Posterior vena cava (tissue), 2 donors: ENCODE results near the gene MAP3K14. TPM values are rescaled to one million over a fixed set of nuclear protein-coding genes. Genes with fewer than 3 reads are reported as not detected.
"Not testable (repeated sequence)": the region's sequence is repeated elsewhere in the genome, so short reads cannot be mapped to it uniquely, and the experiment has no call there.

ENCODE experiments used
- DNase-seq: peaks from one replicate; pipeline ENCODE4 v3.0.0-alpha.2; 2020; ENCODE audit warnings: low spot score
- intact Hi-C, 2 donors: fragments of 100-400 bp; cut with DNase I; formaldehyde crosslinking; loops; one replicate each; pipeline versions ENCODE4 v1.14.1 to v1.14.2; 2022 to 2023
- total RNA-seq, 2 donors: library from RNA; stranded (reverse); fragmentation: NEBNext Ultra II Directional; extraction: Animal tissue kit (Norgen Biotek cat#: 25700); gene quantifications; one replicate each; pipeline ENCODE4 v1.2.1, GENCODE V29; 2021
- donor health status: DM: yes; HTN: yes; CAD: no.
- donor health status: DM: yes; HTN: yes; CAD: no.

The MAP3K14 gene
- total RNA-seq, 2 donors from 2014 or later: 9.1 to 9.7 TPM

- no peak for DNase-seq
- intact Hi-C loops: loop anchor here in 1 of 2 donors (10.0 kb wide), 1 partner anchor 1663 kb away; no protein-coding TSS in a partner anchor
Observed at GRCh38 chr17:45267436-45268055, 49.3 kb downstream of the MAP3K14 start.

GRCh38 chr17:45266372-45266926 is 50.4 kb downstream of the MAP3K14 start:
- intact Hi-C loops: loop anchor here in 1 of 2 donors (10.0 kb wide), 1 partner anchor 1662 kb away; no protein-coding TSS in a partner anchor
- DNase-seq: no peak

- intact Hi-C loops: loop anchor here in 1 of 2 donors (10.0 kb wide), 1 partner anchor 1661 kb away; no protein-coding TSS in a partner anchor
- DNase-seq: no peak
Observed at GRCh38 chr17:45265821-45266220, 51.0 kb downstream of the MAP3K14 start.

GRCh38 chr17:45264988-45265387 is 51.8 kb downstream of the MAP3K14 start:
- intact Hi-C loops: loop anchor here in 1 of 2 donors (10.0 kb wide), 1 partner anchor 1660 kb away; no protein-coding TSS in a partner anchor
- no peak for DNase-seq

GRCh38 chr17:45264430-45264829 is 52.4 kb downstream of the MAP3K14 start:
- intact Hi-C loops: loop anchor here in 1 of 2 donors (10.0 kb wide), 1 partner anchor 1660 kb away; no protein-coding TSS in a partner anchor
- DNase-seq: no peak

GRCh38 chr17:45263477-45263860 is 53.4 kb downstream of the MAP3K14 start:
- intact Hi-C loops: loop anchor here in 1 of 2 donors (10.0 kb wide), 1 partner anchor 1659 kb away; no protein-coding TSS in a partner anchor
- DNase-seq: no peak

GRCh38 chr17:45262516-45263476 is 54.0 kb downstream of the MAP3K14 start:
- DNase-seq: no peak
- intact Hi-C loops: loop anchor here in 1 of 2 donors (10.0 kb wide), 1 partner anchor 1658 kb away; no protein-coding TSS in a partner anchor

- no peak for DNase-seq
- intact Hi-C loops: loop anchor here in 1 of 2 donors (10.0 kb wide), 1 partner anchor 1657 kb away; no protein-coding TSS in a partner anchor
Observed at GRCh38 chr17:45261577-45262515, 55.0 kb downstream of the MAP3K14 start, which contains the start of gene SPATA32. TSS of gene SPATA32 (minus strand) at chr17:45262094. CDS start at chr17:45262016, 78 bp downstream.

GRCh38 chr17:45260204-45260783 is 56.5 kb downstream of the MAP3K14 start:
- intact Hi-C loops: loop anchor here in 1 of 2 donors (10.0 kb wide), 1 partner anchor 1655 kb away; no protein-coding TSS in a partner anchor
- DNase-seq: no peak

- DNase-seq: no peak
- intact Hi-C loops: no loop called here
Observed at GRCh38 chr17:45258981-45259380, 57.8 kb downstream of the MAP3K14 start.

GRCh38 chr17:45257115-45257514 is 59.7 kb downstream of the MAP3K14 start:
- intact Hi-C loops: no loop called here

GRCh38 chr17:45256114-45256966 is 60.5 kb downstream of the MAP3K14 start:
- intact Hi-C loops: no loop called here
- DNase-seq: no peak

More at GRCh38 chr17:45257115-45257514, 59.7 kb downstream of the MAP3K14 start:
- no peak for DNase-seq

GRCh38 chr17:45255358-45255757 is 61.5 kb downstream of the MAP3K14 start:
- DNase-seq: no peak
- intact Hi-C loops: no loop called here

GRCh38 chr17:45253879-45254278 is 62.9 kb downstream of the MAP3K14 start:
- DNase-seq: no peak
- intact Hi-C loops: no loop called here

- intact Hi-C loops, DNase-seq: not testable (repeated sequence)
Observed at GRCh38 chr17:45253237-45253636, 63.6 kb downstream of the MAP3K14 start.

- intact Hi-C loops: no loop called here
- no peak for DNase-seq
Observed at GRCh38 chr17:45251931-45252330, 64.9 kb downstream of the MAP3K14 start.
